Measurements from ENCODE around the gene KSR1.

- TF ChIP-seq CTCF (IDR thresholded peaks at IDR 0.05), result no peak
- no peak for TF ChIP-seq POLR2A (IDR thresholded peaks at IDR 0.05)
Observed at GRCh38 chr17:27492470-27492869, 36.2 kb downstream of the KSR1 start.
